Dermis microvascular lymphatic vessel endothelial cell (primary cell): ENCODE data around the gene ABHD17A. TPM values are rescaled to one million over a fixed set of nuclear protein-coding genes. Genes with fewer than 3 reads are reported as not detected.
A peak's percentile ranks its signal among the peaks of the same experiment; 100 is the strongest.

Experiments used
- DNase-seq, 2 donors: peaks; one replicate each; pipeline versions ENCODE4 v3.0.0 to v3.0.0-alpha.2; 2010; ENCODE audit warnings: low read depth in 2 of 2
- total RNA-seq: library from RNA; depleted of rRNA; stranded (reverse); fragments of >200 nt; gene quantifications from 2 replicates; pipeline ENCODE4 v1.2.1, GENCODE V29; 2014

Gene ABHD17A
- total RNA-seq, 1 donor from 2014 or later = 70.1 TPM

- DNase-seq = no peak
Observed at GRCh38 chr19:1839658-1840540, 45.4 kb downstream of the ABHD17A start.

DNA sequence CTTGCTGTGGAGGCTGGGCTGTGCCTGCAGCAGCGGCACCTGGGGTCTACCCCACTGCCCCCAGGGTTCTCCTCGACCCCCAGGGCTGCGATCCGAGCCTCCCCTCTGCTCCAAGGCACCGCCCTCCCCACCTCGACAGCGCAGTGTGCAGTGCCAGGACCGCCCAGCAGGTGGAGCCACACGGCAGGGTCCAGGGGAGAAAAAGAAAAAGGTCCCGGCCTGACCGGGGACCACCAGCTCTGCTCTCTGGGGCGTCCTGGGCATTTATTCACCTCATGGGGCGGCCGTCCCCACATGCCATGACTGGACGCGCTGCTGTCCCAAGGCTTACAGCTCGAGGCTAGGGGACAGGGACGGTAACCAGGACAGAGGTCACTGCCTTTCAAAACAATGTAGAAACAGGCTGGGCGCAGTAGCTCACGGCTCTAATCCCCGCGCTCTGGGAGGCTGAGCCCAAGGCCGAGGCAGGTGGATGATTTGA lies 47.6 kb downstream of the ABHD17A start:
- peak; percentile 9 to 54 for DNase-seq

DNA sequence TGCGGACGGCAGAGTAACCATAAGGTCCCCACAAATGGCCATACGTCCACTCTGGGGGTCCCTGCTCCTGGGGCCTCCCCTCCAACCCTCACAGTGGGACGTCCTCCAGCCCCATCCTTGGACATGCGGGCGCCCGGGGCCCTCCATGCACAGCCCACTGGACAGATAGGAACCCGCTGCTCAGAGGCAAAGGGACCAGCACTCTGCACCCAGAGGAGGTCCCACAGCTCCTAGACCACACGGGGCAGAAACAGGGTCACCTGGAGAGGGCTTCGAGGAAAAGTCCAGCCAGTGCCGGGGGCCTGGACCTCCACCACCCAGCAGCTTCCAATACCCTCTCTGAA lies 48.1 kb downstream of the ABHD17A start:
- DNase-seq = no peak

DNA sequence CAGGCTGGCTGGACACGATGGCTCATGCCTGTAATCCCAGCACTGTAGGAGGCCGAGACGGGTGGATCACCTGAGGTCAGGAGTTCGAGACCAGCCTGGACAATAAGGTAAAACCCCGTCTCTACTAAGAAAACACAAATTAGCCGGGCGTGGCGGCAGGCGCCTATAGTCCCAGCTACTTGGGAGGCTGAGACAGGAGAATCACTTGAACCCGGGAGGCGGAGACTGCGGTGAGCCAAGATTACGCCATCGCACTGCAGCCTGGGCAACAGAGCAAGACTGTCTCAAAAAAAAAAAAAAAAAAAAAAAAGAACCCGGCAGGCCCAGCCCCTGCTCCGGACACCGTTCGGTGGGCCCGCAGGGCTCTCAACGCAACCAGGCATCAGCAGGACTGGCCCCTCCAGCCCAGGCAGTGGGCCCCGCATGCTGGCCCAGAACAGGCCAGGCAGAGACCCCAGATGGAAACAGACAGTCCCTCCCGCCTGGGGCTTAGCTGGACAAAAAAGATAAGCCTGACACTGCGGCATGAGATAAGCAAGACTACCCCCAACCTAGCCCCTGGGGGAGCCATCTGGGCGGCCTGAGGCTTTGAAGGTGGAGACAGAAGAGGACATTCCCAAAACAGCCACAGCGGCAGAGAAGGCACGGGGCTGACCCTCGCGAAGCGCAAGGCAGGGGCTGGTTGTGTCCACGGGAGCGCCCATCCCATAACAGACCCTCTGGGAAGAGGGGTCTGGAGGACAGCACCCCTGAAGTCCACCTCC lies 48.7 kb downstream of the ABHD17A start:
- DNase-seq = no peak

- DNase-seq = no peak
Observed at GRCh38 chr19:1833540-1833939, 51.8 kb downstream of the ABHD17A start.

DNA sequence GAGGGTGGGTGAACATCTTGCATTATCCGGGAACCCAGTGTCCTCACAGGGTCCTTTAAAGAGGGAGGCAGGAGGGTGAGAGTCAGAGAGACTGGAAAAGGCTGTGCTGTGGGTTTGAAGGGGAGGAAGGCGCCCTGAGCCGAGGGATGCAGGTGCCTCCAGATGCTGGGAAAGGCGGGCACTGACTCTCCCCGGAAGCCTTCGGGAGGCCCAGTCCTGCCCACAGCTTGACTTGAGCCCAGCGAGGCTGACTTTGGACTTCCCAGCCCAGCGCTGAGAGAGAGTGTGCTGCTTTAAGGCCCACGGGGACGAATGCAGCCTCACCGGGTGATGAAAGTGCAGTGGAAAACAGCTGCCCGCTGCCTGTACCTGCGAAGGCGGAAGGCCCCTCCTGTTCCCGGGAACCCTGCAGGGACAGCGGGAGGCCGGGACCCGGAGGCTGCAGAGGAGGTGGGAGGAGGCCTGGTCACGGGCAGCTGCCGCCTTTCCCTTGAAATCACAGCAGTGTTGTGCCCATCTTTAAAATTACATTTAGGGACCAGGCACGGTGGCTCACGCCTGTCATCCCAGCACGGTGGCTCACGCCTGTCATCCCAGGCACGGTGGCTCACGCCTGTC lies 53.1 kb downstream of the ABHD17A start:
- DNase-seq = no peak

DNA sequence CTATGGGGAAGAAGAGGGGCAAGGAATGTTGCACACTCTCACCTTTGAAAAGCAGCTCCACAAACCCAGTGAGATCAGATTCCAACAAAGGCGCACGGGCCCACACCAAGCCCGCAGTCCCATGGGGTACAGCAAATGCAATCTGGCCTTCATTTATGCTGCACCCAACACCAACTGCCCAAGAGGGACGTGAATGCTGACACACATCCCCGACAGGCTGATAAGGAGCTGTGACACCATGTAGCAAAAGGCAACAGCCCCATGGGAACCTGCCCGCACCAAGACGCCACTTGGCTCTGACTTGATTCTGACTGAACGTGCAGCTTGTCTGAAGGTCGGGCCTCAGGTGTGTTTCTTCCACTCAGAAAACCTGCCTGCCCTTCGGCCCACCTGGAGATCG lies 54.3 kb downstream of the ABHD17A start:
- no peak for DNase-seq

- no peak for DNase-seq
Observed at GRCh38 chr19:1830568-1830967, 54.7 kb downstream of the ABHD17A start.

GRCh38 chr19:1829958-1830357 lies 55.3 kb downstream of the ABHD17A start:
- DNase-seq = no peak

DNA sequence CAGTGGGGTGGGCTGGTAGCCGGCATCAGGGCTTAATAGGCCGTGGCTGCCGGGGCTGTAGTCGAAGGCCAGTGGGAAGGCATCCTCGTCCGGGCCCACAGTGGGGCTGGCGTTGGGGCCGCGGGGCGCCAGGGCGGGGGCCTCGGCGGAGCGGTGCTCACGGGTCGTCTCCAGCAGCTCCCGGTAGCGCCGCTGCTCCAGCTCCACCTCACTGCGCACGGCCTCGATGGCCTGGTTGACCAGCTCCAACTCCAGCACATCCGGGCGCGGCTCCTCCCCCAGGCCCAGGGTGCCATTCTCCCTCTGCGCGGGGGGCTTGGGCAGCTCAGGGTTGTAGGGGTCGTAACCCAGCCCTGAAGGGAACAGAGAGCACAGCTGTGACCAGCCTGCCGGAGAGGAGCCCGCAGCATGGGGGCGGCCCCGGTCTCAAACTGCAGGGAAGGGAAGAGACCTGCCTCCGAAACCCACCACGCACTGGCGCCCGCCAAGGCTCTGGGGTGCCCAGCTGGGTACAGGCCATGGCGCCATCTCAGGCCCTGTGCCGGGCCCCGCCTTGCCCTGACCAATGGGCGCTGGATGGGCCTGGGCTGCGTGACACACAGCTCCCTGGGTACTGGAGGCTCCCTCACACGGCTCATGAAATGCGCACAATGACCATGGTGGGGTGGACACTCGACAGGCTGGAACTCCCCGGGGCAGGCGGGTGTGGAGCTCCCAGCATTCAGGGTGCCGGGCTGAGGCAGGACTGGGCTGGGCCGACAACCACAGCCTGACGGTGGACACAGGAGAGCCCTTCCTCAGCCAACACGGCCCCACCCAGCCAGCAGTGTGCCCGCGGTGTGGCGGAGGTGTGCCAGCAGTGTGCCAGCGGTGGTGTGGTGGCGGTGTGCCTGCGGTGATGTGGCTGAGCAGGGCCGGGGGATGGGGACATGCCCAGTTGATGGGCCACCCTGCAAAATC lies 56.7 kb downstream of the ABHD17A start:
- DNase-seq = no peak

GRCh38 chr19:1827566-1828278 lies 57.6 kb downstream of the ABHD17A start:
- no peak for DNase-seq

Other genes with a start within 250 kb of the ABHD17A start
- 56.0 and 79.3 TPM in 2 replicates for gene TCF3, start 232.9 kb downstream of the ABHD17A start, total RNA-seq
- gene ONECUT3, start 132.0 kb downstream of the ABHD17A start, total RNA-seq = not detected in 2 replicates
- 0.76 and 0.90 TPM in 2 replicates for gene ATP8B3, start 73.2 kb downstream of the ABHD17A start, total RNA-seq
- 3.7 and 8.0 TPM in 2 replicates for gene REXO1, start 37.0 kb downstream of the ABHD17A start, total RNA-seq
- gene KLF16, start 21.9 kb downstream of the ABHD17A start, total RNA-seq = 3.7 and 6.7 TPM in 2 replicates
- 1.7 and 3.8 TPM in 2 replicates for gene ADAT3, start 19.9 kb upstream of the ABHD17A start, total RNA-seq
- gene SCAMP4, start 19.9 kb upstream of the ABHD17A start, total RNA-seq = 18.2 and 37.9 TPM in 2 replicates
- gene CSNK1G2, start 55.7 kb upstream of the ABHD17A start, total RNA-seq = 62.8 and 78.1 TPM in 2 replicates
- 32.5 and 52.0 TPM in 2 replicates for gene BTBD2, start 130.2 kb upstream of the ABHD17A start, total RNA-seq
- gene MKNK2, start 165.7 kb upstream of the ABHD17A start, total RNA-seq = 105 and 109 TPM in 2 replicates
- gene MOB3A, start 210.8 kb upstream of the ABHD17A start, total RNA-seq = 14.8 and 22.8 TPM in 2 replicates
- gene IZUMO4, start 211.4 kb upstream of the ABHD17A start, total RNA-seq = 0.76 and 0.77 TPM in 2 replicates